HG03378 (cell line): ENCODE results near the gene TAS2R30.
A peak's percentile ranks its signal among the peaks of the same experiment; 100 is the strongest.

Experiments
- ATAC-seq: cut with Tn5 transposase; IDR thresholded peaks from one replicate; pipeline ENCODE4 v1.9.1; 2021; ENCODE audit warnings: mild to moderate bottlenecking, moderate library complexity; ENCODE audit not compliant: unreplicated experiment

TAS2R30 gene, protein sequence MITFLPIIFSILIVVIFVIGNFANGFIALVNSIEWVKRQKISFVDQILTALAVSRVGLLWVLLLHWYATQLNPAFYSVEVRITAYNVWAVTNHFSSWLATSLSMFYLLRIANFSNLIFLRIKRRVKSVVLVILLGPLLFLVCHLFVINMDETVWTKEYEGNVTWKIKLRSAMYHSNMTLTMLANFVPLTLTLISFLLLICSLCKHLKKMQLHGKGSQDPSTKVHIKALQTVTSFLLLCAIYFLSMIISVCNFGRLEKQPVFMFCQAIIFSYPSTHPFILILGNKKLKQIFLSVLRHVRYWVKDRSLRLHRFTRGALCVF

DNA sequence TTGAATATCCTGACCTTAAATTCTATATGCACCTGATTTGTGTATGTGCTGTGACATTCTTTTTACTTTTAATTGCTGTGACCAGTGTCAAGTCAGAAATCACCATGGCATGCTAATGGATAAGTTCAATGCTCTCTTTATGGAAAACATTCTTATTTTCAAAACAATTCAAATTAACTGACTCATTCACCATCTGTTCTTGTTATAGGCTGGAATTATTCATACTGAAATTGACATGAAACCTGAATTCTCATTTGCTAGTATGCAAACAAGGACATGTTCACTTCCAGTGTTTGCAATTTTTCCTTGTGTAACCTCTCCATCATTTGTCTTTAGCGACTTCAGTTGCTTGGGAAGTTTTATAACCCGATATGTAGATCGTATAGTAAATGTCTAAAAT, at the start of gene TAS2R30:
TSS of gene TAS2R30 (minus strand) at position 340 of the 400 bp plus-strand sequence. CDS start 400 bp downstream, outside the sequence.
- ATAC-seq: no peak

DNA sequence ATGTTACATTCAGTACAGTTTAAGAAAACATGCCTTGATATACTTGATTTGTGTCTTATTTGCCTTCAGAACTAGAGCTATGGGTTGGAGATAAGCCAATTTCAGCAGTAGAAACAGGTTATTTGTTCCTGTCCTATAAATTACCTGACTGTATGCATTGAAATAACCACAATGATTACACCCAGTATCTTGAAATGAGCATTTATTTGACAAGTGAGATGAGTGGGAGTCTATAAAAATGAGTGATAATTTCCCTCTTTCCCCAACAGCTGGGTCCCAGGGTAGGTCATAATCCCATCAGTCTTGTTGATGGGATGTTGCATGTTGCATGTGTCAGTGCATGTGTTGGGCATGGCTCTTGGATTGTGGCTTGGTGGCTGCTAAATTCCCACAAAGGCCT, 48.6 kb upstream of the TAS2R30 start:
- no peak for ATAC-seq

DNA sequence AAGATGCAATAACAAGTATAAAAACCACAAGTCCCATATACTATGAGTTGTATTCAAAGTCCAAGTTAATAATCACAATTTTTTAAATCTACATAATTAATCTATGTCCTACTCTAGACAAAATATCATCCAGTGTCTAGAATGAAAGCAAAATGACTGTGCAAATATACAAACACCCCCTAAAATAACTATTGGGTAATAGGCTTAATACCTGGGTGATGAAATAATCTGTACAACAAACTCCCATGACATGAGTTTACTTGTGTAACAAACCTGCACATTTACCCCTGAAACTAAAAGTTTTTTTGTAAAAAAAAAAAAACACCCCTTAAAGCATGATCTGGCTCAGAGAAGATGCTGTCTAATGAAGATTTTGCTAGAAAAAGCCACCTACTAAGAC, 48.1 kb upstream of the TAS2R30 start:
- no peak for ATAC-seq

DNA sequence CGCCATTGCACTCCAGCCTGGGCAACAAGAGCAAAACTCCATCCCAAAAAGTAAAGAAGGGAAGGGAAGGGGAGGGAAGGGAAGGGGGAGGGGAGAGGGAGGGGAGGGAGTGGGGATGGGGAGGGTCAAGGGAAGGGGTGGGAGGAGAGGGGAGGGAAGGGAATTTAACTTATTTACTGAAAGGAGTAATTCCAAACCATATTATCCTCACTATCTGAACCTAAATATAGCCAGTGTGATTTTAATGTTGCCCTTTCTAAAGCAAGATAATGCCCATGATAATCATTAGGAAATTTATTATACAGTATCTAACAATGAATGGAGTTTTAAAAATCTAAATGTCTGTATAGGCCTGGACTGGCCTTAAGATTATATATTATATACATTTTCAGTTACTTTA, 43.8 kb upstream of the TAS2R30 start:
- no peak for ATAC-seq

DNA sequence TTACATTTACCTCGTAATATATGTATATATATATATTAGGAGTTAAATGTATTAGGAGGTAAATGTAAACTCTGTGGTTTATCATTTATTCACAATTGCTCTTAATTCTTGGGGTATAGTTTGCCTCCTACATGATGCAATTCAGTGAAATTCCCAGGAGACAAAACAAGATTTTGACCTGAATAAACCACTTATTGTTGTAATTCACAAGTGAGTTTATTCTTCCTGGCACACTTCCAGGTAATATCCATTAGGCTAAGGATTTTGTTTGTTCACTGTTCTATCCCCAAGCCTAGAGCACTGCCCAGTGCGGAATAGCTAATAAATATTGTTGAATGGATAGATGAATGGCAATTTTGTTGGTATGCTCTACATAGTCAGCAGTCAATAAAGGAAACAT, 39.6 kb upstream of the TAS2R30 start:
- ATAC-seq: no peak

DNA sequence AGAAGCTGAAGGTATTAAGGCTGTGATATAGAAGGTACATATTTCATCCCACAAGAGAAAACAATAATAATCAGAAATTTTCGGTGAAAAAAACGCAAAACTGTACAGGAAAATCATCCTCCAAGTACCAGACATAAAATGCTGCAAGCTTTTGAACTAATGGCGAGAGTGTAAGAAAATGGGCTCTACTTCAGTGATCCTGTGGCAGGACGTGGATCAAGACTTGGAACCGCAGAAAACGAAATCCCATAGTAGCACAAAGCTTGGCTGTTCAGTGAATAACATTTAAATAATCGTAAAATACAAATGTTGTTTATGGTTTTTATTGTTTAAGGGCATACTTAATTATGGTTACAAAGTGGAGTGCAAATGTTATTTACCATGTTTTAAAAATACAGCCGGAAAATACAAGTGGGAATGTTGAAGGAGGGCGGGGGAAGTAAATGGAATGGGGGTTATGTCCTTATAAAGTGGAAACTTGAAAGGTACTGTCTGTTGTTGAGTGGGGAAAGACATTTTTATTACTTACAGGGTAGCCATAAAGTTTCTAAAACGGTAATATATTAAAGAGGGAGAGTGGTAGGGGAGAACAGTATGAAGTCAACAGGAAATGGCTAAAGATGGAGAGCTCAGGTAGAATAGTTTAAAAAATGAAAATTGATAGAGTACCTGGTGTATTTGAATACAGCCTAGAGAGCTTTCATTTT, 37.7 kb upstream of the TAS2R30 start:
- ATAC-seq: no peak

DNA sequence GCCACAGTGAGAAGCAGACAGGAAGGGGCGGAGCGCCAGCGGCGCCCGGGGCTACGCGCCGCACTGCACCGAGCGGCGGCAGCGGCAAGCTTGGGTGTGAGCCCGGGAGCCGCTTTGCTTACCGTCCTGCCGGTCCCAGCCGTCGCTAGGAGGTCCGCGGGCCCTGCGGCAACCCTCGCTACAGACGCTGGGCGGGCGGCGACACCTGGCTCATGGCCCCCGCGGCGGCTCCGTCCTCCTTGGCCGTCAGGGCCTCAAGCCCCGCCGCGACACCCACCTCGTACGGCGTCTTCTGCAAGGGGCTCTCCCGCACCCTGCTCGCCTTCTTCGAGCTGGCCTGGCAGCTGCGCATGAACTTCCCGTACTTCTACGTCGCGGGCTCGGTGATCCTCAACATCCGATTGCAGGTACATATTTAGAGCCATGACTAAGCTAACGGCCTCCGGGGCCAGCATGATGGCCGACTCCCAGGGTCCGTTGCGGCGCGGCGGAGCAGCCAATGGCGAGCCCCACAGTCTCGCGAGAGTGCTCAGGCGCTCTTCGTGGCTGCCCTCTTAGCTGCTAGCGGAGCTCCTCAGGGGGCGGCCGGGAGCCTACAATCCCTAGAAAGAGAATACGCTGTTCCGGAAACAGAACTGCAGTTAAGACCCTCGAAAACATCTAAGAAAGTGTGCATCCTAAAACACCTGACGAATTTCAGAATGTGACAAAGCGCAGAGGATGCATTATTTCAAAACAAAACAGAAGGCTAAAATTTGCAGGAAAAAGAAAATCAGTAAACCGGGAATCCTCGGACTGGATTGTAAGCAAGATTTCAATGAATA, 36.9 kb upstream of the TAS2R30 start, which contains the start of gene SMIM10L1:
TSS of gene SMIM10L1 (plus strand) at position 50 of the 824 bp plus-strand sequence. CDS start at position 213, 163 bp downstream.
- peak; percentile 90 for ATAC-seq

DNA sequence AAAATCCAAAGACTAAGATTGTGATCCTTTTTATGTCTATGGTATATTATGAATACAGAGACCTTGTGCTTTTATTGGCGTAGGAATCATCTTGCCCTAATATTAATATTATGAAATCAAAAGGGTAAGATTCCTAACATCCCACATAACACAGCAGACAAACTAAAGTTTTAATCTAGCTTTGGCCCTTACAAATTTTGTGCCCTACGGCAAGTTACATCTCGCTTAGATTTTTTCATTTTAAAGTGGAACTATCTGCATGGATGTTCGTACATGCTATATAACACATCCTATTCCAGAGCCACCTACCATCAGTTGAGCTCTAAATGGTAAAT, 36.3 kb upstream of the TAS2R30 start:
- ATAC-seq: no peak

DNA sequence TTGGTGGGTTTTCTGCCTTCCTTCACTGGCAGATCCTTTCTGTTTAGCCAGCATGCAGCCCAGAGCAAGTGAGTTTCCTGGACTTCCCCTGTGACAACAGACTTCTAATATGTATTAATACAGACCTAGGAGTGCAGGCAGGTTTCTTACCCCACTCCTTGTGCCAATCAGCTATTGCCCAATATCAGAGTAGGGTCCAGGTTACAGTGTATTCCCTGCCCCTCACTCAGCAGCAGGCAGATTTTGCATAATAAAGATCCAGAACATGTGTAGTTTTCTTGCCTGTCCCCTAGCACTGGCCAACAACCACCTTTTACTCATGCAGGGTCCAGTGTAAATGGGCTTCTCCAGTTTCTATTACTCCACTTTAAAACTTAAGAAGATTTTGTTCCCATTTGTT, 31.9 kb upstream of the TAS2R30 start:
- no peak for ATAC-seq

DNA sequence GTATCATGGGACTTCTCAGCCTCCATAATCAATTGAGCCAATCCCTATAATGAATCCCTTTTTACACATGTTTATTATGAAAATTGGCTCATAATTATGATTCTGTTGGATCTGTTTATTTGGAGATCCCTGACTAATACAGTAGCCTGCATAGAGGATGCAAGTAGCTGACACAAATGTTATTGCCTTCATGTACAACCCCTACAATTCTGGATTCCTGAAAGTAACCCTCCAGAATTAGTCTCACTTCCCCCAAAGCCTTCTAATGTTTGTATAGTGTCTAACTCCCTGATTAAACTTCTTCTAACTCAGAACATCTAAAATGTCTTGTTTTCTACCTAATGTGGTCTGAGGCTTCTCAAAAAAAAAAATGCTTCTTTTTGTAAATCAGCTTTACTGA, 29.9 kb upstream of the TAS2R30 start:
- no peak for ATAC-seq

DNA sequence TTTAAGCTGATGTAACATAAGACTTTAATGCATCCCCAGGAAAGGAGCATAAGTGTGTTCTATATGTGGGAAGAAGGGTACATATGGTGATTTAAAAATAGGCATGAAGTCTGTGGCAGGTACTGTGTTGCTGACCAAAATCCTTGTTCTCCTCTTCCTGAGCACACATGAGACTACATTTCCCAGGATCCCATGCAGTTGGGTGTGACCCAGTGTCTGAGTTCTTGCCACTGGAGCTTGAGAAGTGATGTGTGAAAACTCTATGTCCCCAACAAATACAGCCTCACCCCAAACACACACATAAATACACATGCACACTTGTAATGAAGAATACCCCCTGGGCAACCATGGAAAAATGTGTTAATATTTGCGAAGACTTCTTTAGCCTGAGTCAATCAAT, 28.1 kb upstream of the TAS2R30 start:
- no peak for ATAC-seq

DNA sequence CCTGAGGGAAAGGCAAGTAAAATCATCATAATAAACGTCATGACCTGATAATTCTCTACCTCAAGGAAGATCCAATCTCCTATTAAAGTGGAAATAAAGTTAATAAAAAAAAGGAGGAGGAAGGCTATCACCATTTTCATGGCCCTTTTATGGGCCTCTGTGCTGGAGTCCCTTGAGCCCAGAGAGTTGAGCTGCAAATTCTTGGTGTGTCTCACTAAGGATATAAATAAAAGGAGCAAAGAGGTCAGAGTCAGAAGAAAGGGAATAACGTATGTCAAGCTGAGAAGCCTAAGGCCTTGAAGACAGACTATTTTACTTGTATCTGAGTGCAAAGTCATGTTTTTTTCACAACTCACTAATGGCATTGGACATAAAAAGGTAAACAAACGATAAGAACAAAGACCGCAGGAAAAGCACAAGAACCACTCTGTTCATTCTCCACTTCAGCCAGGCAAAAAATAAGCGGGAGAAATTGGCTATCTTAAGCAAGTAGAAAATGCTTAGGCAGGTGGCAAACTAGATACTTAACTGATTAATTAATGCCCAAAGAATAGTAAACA, 24.5 kb upstream of the TAS2R30 start:
- no peak for ATAC-seq

DNA sequence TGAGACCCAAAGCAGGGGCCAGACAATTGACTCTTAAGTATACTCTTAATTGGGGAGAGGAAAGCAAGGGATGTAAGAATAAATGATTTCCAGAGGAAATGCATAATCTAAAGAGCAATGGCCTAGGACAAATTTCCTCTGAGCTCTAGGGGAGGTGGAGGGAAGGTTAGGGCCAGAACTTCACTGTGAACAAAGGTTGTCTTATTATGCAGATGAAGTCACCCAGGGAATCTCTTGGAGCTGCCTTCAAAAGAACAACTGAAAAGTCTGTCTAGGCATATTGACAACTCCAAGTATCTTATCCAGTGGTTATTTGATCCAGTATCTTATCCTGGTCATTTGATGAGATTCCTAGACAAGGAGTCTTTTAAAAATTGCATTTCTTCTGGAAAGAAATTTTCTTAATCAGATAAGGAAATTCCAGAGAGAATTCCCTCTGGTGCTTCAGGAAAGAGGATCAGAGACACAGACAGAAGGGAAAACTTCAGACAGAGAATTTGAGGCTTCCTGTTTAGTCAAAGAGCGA, 20.0 kb upstream of the TAS2R30 start:
- no peak for ATAC-seq

DNA sequence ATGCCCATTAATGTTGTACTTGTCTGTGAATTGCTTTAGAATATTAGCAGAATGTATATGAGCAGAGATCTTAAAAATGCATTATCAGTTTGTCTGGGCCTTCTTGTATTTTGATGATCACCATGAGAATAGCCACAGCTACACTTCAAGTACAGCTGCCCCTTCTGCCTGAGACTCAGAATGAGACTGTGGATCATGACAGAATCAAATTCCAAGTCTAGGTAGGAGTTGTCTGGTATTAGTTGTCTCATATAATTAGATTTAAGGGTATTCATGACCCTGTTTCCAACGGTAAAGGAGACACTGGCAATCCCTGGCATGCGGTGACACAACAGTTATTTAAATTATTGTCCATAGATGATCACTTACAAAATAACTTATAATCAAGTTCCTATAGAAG, 18.3 kb upstream of the TAS2R30 start:
- ATAC-seq: no peak

DNA sequence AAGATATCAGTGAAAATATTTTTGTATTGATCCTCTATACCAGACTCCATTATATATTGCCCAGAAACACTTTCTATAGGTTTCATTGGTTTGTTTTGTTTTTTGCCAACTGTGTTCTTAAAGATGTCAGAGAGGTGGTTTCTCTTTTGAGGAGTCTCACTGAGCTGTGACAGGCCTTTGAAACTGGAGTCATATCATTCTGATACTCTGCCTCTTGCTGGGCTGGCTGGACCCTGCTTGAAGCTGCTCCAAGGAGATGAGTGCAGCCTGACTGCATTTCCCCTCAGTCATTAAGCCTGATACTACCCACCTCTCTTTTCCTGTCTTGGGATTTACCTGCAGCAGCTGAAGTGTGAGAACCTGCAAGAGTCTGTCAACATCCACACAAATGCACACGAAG, 16.4 kb upstream of the TAS2R30 start:
- no peak for ATAC-seq

DNA sequence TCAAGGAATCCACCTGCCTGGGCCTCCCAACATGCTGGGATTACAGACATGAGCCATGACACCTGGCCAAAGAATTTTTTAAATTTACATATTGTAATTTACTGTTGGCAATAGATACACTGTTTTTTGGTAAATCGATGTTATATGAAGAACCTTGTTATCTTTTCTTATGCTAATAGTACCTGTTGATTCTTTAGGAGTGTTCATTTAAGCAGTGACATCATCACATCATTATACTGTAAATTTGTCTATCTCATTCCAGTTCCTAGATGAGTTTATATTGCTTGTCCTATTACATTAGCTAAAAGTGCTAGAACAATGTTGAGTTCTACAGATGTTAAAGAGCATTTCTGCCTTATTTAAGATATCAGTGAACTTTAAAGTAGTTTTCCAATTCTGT, 13.0 kb upstream of the TAS2R30 start:
- no peak for ATAC-seq

DNA sequence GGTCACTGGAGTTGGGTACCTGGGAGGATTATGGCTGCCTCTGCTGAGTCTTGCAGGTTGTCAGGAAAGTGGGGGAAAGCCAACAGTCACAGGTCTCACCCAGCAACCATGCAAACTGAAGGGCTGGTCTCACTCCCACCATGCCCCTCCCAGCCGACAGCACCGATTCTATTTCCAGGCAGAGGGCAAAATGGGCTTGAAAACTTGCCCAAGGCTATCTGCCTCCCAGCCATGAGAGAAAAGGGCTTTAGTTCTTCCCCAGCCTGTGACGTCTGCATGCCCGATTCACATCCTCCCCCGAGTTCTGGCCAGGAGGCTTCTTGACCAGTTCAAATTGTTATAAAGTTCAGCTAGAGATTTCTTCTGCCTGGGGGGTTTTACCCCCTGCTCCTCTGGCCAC, 9.9 kb upstream of the TAS2R30 start:
- ATAC-seq: no peak

DNA sequence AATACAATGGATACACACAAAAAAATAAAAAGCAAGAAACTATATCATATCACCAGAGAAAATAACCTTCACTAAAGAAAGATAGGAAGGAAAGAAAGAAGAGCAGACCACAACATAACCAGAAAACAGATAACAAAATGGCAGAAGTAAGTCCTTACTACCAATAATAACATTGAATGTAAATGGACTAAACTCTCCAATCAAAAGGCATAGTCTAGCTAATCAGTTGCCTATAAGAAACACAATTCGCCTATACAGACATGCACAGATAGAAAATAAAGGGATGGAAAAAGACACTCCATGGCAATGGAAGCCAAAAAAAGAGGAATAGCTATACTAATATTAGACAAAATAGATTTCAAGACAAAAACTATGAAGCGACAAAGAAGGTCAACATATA, 8.9 kb upstream of the TAS2R30 start:
- no peak for ATAC-seq

DNA sequence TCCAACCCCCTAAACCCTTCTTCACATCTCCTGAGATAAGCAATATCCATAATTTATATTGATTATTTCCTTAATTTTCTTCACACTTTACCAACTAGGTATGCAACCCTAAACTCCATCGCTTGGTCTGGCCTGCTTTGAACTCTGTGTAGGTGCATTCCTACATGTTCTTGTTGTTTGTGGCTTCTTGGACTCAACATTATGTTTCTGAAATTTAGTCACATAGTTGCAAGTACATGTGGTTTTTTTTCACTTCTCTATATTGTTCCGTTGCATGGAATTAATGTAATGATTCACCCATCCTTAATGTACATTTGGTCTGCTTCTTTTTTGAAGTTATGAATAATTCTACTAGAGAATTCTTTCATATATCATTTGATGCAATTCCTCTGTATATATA, 1.6 kb upstream of the TAS2R30 start:
- no peak for ATAC-seq

DNA sequence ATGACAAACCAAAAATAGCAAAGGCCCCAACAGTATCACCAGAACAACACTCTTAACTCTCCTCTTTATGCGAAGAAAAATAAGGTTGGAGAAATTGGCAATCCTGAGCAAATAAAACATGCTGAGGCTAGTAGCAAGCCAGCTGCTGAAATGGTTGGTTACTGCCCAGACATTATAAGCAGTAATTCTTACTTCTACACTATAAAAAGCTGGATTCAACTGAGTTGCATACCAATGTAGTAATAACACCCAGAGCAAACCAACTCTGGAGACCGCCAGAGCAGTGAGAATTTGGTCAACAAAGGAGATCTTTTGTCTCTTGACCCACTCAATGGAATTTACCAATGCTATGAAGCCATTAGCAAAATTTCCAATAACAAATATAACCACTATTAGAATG, 628 bp downstream of the TAS2R30 start:
- no peak for ATAC-seq

DNA sequence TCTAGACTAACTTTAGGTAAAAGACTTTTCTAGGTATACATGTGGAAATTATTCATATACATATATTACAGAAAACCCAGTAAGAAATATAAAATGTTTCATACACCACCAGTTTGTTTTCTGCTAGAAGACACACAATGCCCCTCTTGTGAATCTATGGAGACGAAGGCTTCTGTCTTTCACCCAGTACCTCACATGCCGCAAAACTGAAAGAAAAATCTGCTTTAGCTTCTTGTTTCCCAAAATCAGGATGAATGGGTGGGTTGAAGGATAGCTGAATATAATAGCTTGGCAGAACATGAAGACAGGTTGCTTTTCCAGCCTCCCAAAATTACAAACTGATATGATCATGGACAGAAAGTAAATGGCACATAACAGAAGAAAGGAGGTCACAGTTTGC, 1.3 kb downstream of the TAS2R30 start:
- ATAC-seq: no peak
